Ovary (tissue), 3 donors: ENCODE measurements around the gene NELFB.

Source experiments
- POLR2A ChIP-seq: fragments of 450-650 bp; IDR thresholded peaks from one replicate; pipeline ENCODE4 v1.6.1; 2017; ENCODE audit warnings: antibody characterized with exemption, mild to moderate bottlenecking, moderate library complexity
- TF ChIP-seq, protein P1 (sequence below), 3 donors: fragments of 450-650 bp in 2 of 3; fragments of 200-600 bp in 1 of 3; IDR thresholded peaks; one replicate each; pipeline versions ENCODE4 v1.5.1 to v1.8.0; 2016 to 2022; ENCODE audit warnings: antibody characterized with exemption in 3 of 3, mild to moderate bottlenecking in 1 of 3
- donor health status: DM: no; HTN: no; CAD: no.

DNA sequence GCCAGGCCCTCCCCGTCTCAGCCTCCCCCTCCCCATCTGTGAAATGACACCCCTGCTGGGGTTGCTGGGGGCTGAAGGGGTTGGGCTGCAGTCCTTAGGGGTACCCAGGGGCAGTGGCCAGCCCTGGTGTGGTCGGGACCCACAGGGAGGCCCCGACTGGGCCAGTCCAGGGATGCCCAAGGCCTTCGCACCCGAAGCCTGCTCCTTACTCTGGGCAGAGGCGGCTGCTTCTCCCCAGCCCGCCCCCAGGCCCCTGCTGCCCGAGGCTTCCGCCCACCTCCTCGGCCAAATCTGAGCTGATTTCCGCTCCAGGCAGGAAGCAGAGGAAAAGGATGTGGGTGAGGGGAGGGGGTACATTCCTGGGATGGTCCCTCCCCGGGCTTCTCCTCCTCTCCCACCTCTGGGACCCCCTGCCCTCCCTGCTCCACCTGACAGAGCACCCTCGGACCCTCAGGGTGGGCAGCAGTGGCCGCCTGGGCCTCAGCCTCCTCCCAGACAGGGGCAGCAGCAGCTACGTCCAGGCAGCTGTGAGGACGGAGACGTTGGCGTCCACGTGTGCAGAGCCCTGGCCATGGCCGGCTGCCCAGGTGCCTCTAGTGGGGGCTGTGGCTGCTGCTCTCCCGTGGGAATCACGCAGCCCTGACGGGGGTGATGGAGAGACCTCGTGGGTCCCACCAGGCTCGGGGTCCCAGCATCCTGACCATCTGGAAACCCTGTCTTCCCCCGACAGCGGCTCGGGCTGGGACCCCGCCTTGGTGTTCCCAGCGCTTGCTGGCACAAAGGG, 51.1 kb downstream of the NELFB start:
- TF ChIP-seq, protein P1, sequence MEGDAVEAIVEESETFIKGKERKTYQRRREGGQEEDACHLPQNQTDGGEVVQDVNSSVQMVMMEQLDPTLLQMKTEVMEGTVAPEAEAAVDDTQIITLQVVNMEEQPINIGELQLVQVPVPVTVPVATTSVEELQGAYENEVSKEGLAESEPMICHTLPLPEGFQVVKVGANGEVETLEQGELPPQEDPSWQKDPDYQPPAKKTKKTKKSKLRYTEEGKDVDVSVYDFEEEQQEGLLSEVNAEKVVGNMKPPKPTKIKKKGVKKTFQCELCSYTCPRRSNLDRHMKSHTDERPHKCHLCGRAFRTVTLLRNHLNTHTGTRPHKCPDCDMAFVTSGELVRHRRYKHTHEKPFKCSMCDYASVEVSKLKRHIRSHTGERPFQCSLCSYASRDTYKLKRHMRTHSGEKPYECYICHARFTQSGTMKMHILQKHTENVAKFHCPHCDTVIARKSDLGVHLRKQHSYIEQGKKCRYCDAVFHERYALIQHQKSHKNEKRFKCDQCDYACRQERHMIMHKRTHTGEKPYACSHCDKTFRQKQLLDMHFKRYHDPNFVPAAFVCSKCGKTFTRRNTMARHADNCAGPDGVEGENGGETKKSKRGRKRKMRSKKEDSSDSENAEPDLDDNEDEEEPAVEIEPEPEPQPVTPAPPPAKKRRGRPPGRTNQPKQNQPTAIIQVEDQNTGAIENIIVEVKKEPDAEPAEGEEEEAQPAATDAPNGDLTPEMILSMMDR (IDR thresholded peaks at IDR 0.05), result no peak
- no peak for TF ChIP-seq POLR2A
